Stimulated activated memory B cell treated with anti-CD40 and anti-IgM and Interleukin-4, amounts not matched to agents 10 μg/mL and 1 μg/mL and 100 μg/mL, for 72 hours (primary cell): ENCODE measurements around the gene SPATS2L.

Source experiments
- ATAC-seq: fragments of 150-1000 bp; cut with Tn5 transposase; 2 replicates; pipeline ENCODE4 v1.10.0; 2021
- H3K27ac Mint-ChIP-seq: one replicate; pipeline ENCODE4 v1.8.0; 2022; ENCODE audit warnings: mild to moderate bottlenecking, mixed read lengths
- H3K27me3 Mint-ChIP-seq: one replicate; pipeline ENCODE4 v1.8.0; 2022; ENCODE audit warnings: mixed read lengths
- H3K36me3 Mint-ChIP-seq: one replicate; pipeline ENCODE4 v1.8.0; 2022; ENCODE audit warnings: mixed read lengths
- H3K4me1 Mint-ChIP-seq: one replicate; pipeline ENCODE4 v1.8.0; 2022; ENCODE audit warnings: mixed read lengths
- H3K4me3 Mint-ChIP-seq: one replicate; pipeline ENCODE4 v1.8.0; 2022; ENCODE audit warnings: mild to moderate bottlenecking, moderate library complexity, mixed read lengths
- H3K9me3 Mint-ChIP-seq: one replicate; pipeline ENCODE4 v1.8.0; 2022; ENCODE audit warnings: mixed read lengths

The SPATS2L gene

GRCh38 chr2:200438251-200438650, 131.8 kb downstream of the SPATS2L start:
- no peak overlapping the region for H3K27ac Mint-ChIP-seq
- no peaks in the 10 kb centered on the region for H3K36me3 Mint-ChIP-seq
- ATAC-seq, result no peak
- no peak overlapping the region for H3K4me3 Mint-ChIP-seq
- H3K4me1 Mint-ChIP-seq, result no peaks in the 10 kb centered on the region
- H3K9me3 Mint-ChIP-seq, result no peaks in the 10 kb centered on the region
- H3K27me3 Mint-ChIP-seq, result peaks cover 7% of the 10 kb centered on the region

GRCh38 chr2:200438846-200439245, 132.4 kb downstream of the SPATS2L start:
- H3K36me3 Mint-ChIP-seq, result no peaks in the 10 kb centered on the region
- no peak overlapping the region for H3K4me3 Mint-ChIP-seq

GRCh38 chr2:200439981-200440380, 133.5 kb downstream of the SPATS2L start:
- no peak overlapping the region for H3K27ac Mint-ChIP-seq
- H3K4me3 Mint-ChIP-seq, result no peak overlapping the region
- no peak for ATAC-seq
- H3K9me3 Mint-ChIP-seq, result no peaks in the 10 kb centered on the region
- no peaks in the 10 kb centered on the region for H3K36me3 Mint-ChIP-seq
- H3K27me3 Mint-ChIP-seq, result peaks cover 21% of the 10 kb centered on the region
- H3K4me1 Mint-ChIP-seq, result no peaks in the 10 kb centered on the region

More at GRCh38 chr2:200438846-200439245, 132.4 kb downstream of the SPATS2L start:
- Mint-ChIP-seq H3K27ac (no peak overlapping the region), H3K4me1 (no peaks in the 10 kb centered on the region), H3K9me3 (no peaks in the 10 kb centered on the region), H3K27me3 (peaks cover 9% of the 10 kb centered on the region)
- no peak for ATAC-seq

- no peaks in the 10 kb centered on the region for H3K36me3 Mint-ChIP-seq
- no peak overlapping the region for H3K4me3 Mint-ChIP-seq
- H3K27ac Mint-ChIP-seq, result no peak overlapping the region
- H3K27me3 Mint-ChIP-seq, result peaks cover 30% of the 10 kb centered on the region
- peaks cover 10% of the 10 kb centered on the region for H3K4me1 Mint-ChIP-seq
- ATAC-seq, result no peak
- no peaks in the 10 kb centered on the region for H3K9me3 Mint-ChIP-seq
Observed at GRCh38 chr2:200442471-200442870, 136.0 kb downstream of the SPATS2L start.

- Mint-ChIP-seq H3K4me3 (no peak overlapping the region), H3K9me3 (no peaks in the 10 kb centered on the region), H3K4me1 (peaks cover 10% of the 10 kb centered on the region), H3K36me3 (no peaks in the 10 kb centered on the region), H3K27ac (no peak overlapping the region), H3K27me3 (peaks cover 30% of the 10 kb centered on the region)
- ATAC-seq, result no peak
Observed at GRCh38 chr2:200443376-200443775, 136.9 kb downstream of the SPATS2L start.

GRCh38 chr2:200443916-200444315, 137.4 kb downstream of the SPATS2L start:
- Mint-ChIP-seq H3K27ac (no peak overlapping the region), H3K4me1 (peaks cover 10% of the 10 kb centered on the region), H3K9me3 (no peaks in the 10 kb centered on the region), H3K27me3 (peaks cover 30% of the 10 kb centered on the region), H3K4me3 (no peak overlapping the region), H3K36me3 (no peaks in the 10 kb centered on the region)
- ATAC-seq, result no peak

- Mint-ChIP-seq H3K27ac (no peak overlapping the region), H3K36me3 (no peaks in the 10 kb centered on the region)
Observed at GRCh38 chr2:200444530-200444929, 138.0 kb downstream of the SPATS2L start.

GRCh38 chr2:200445284-200445683, 138.8 kb downstream of the SPATS2L start:
- Mint-ChIP-seq H3K4me3 (no peak overlapping the region), H3K27ac (no peak overlapping the region), H3K4me1 (peaks cover 16% of the 10 kb centered on the region)

More at GRCh38 chr2:200444530-200444929, 138.0 kb downstream of the SPATS2L start:
- peaks cover 10% of the 10 kb centered on the region for H3K4me1 Mint-ChIP-seq
- ATAC-seq, result no peak
- no peak overlapping the region for H3K4me3 Mint-ChIP-seq
- no peaks in the 10 kb centered on the region for H3K9me3 Mint-ChIP-seq
- H3K27me3 Mint-ChIP-seq, result peaks cover 30% of the 10 kb centered on the region

GRCh38 chr2:200446612-200447011, 140.1 kb downstream of the SPATS2L start:
- no peaks in the 10 kb centered on the region for H3K9me3 Mint-ChIP-seq
- H3K4me3 Mint-ChIP-seq, result no peak overlapping the region
- H3K4me1 Mint-ChIP-seq, result peaks cover 26% of the 10 kb centered on the region
- peaks cover 24% of the 10 kb centered on the region for H3K27me3 Mint-ChIP-seq
- no peaks in the 10 kb centered on the region for H3K36me3 Mint-ChIP-seq
- peak overlapping the region; percentile 17 for H3K27ac Mint-ChIP-seq
- no peak for ATAC-seq

More at GRCh38 chr2:200445284-200445683, 138.8 kb downstream of the SPATS2L start:
- H3K36me3 Mint-ChIP-seq, result no peaks in the 10 kb centered on the region
- no peaks in the 10 kb centered on the region for H3K9me3 Mint-ChIP-seq
- no peak for ATAC-seq
- H3K27me3 Mint-ChIP-seq, result peaks cover 30% of the 10 kb centered on the region

- H3K4me3 Mint-ChIP-seq, result no peak overlapping the region
- ATAC-seq, result no peak
- no peak overlapping the region for H3K27ac Mint-ChIP-seq
- no peaks in the 10 kb centered on the region for H3K36me3 Mint-ChIP-seq
- H3K9me3 Mint-ChIP-seq, result no peaks in the 10 kb centered on the region
- H3K27me3 Mint-ChIP-seq, result peaks cover 23% of the 10 kb centered on the region
- peaks cover 30% of the 10 kb centered on the region for H3K4me1 Mint-ChIP-seq
Observed at GRCh38 chr2:200447139-200447855, 140.8 kb downstream of the SPATS2L start.

- peaks cover 30% of the 10 kb centered on the region for H3K4me1 Mint-ChIP-seq
- no peaks in the 10 kb centered on the region for H3K9me3 Mint-ChIP-seq
- no peak overlapping the region for H3K4me3 Mint-ChIP-seq
- H3K27ac Mint-ChIP-seq, result no peak overlapping the region
- no peaks in the 10 kb centered on the region for H3K36me3 Mint-ChIP-seq
- peaks cover 23% of the 10 kb centered on the region for H3K27me3 Mint-ChIP-seq
- ATAC-seq, result no peak
Observed at GRCh38 chr2:200448455-200448854, 142.0 kb downstream of the SPATS2L start.

GRCh38 chr2:200449149-200449548, 142.7 kb downstream of the SPATS2L start:
- H3K27me3 Mint-ChIP-seq, result peaks cover 18% of the 10 kb centered on the region
- H3K4me3 Mint-ChIP-seq, result no peak overlapping the region
- ATAC-seq, result no peak
- H3K36me3 Mint-ChIP-seq, result no peaks in the 10 kb centered on the region
- no peaks in the 10 kb centered on the region for H3K9me3 Mint-ChIP-seq
- peaks cover 30% of the 10 kb centered on the region for H3K4me1 Mint-ChIP-seq
- no peak overlapping the region for H3K27ac Mint-ChIP-seq

GRCh38 chr2:200450288-200450687, 143.8 kb downstream of the SPATS2L start:
- no peak overlapping the region for H3K27ac Mint-ChIP-seq
- peaks cover 9% of the 10 kb centered on the region for H3K27me3 Mint-ChIP-seq
- no peaks in the 10 kb centered on the region for H3K36me3 Mint-ChIP-seq
- peaks cover 35% of the 10 kb centered on the region for H3K4me1 Mint-ChIP-seq
- no peak overlapping the region for H3K4me3 Mint-ChIP-seq
- peak; percentile 77 for ATAC-seq
- no peaks in the 10 kb centered on the region for H3K9me3 Mint-ChIP-seq

GRCh38 chr2:200451511-200451910, 145.0 kb downstream of the SPATS2L start:
- Mint-ChIP-seq H3K36me3 (no peaks in the 10 kb centered on the region), H3K27me3 (peaks cover 9% of the 10 kb centered on the region), H3K4me3 (no peak overlapping the region), H3K4me1 (peaks cover 45% of the 10 kb centered on the region), H3K9me3 (no peaks in the 10 kb centered on the region), H3K27ac (no peak overlapping the region)
- ATAC-seq, result peak; percentile 64

GRCh38 chr2:200452377-200452776, 145.9 kb downstream of the SPATS2L start:
- H3K27ac Mint-ChIP-seq, result no peak overlapping the region
- H3K9me3 Mint-ChIP-seq, result no peaks in the 10 kb centered on the region
- no peak overlapping the region for H3K4me3 Mint-ChIP-seq
- ATAC-seq, result no peak
- peaks cover 43% of the 10 kb centered on the region for H3K4me1 Mint-ChIP-seq
- H3K27me3 Mint-ChIP-seq, result peaks cover under 1% of the 10 kb centered on the region
- H3K36me3 Mint-ChIP-seq, result no peaks in the 10 kb centered on the region

- no peaks in the 10 kb centered on the region for H3K27me3 Mint-ChIP-seq
- no peak overlapping the region for H3K4me3 Mint-ChIP-seq
- H3K4me1 Mint-ChIP-seq, result peaks cover 43% of the 10 kb centered on the region
- H3K36me3 Mint-ChIP-seq, result no peaks in the 10 kb centered on the region
- no peak overlapping the region for H3K27ac Mint-ChIP-seq
- no peak for ATAC-seq
- no peaks in the 10 kb centered on the region for H3K9me3 Mint-ChIP-seq
Observed at GRCh38 chr2:200453142-200453852, 146.8 kb downstream of the SPATS2L start.
